ENCODE results near the gene ZFHX3.

The ZFHX3 gene

GRCh38 chr16:73069581-73070262 is 21.8 kb upstream of the ZFHX3 start:
- no peak for DNase-seq (ENCODE audit: low read depth, low spot score)

GRCh38 chr16:73068541-73069401 is 20.8 kb upstream of the ZFHX3 start:
- peak; percentile 81 for DNase-seq (ENCODE audit: low read depth, low spot score)

GRCh38 chr16:73067671-73068540 is 20.0 kb upstream of the ZFHX3 start:
- no peak for DNase-seq (ENCODE audit: low read depth, low spot score)

GRCh38 chr16:73066927-73067670 is 19.2 kb upstream of the ZFHX3 start:
- DNase-seq (ENCODE audit: low read depth, low spot score), result peak; percentile 44

- DNase-seq (ENCODE audit: low read depth, low spot score), result no peak
Measured at GRCh38 chr16:73066331-73066926, 18.5 kb upstream of the ZFHX3 start.

GRCh38 chr16:73065632-73066330 is 17.9 kb upstream of the ZFHX3 start:
- DNase-seq (ENCODE audit: low read depth, low spot score), result peak; percentile 44

GRCh38 chr16:73064994-73065545 is 17.1 kb upstream of the ZFHX3 start:
- no peak for DNase-seq (ENCODE audit: low read depth, low spot score)

- DNase-seq (ENCODE audit: low read depth, low spot score), result peak; percentile 82
Measured at GRCh38 chr16:73064212-73064993, 16.5 kb upstream of the ZFHX3 start.

- no peak for DNase-seq (ENCODE audit: low read depth, low spot score)
Measured at GRCh38 chr16:73063854-73064211, 15.9 kb upstream of the ZFHX3 start.

GRCh38 chr16:73062743-73063733 is 15.1 kb upstream of the ZFHX3 start:
- peak; percentile 51 for DNase-seq (ENCODE audit: low read depth, low spot score)

GRCh38 chr16:73062001-73062616 is 14.2 kb upstream of the ZFHX3 start:
- peak; percentile 24 for DNase-seq (ENCODE audit: low read depth, low spot score)

- DNase-seq (ENCODE audit: low read depth, low spot score), result peak; percentile 11
Measured at GRCh38 chr16:73060892-73061490, 13.1 kb upstream of the ZFHX3 start.

GRCh38 chr16:73059779-73060615 is 12.1 kb upstream of the ZFHX3 start:
- peak; percentile 21 for DNase-seq (ENCODE audit: low read depth, low spot score)

GRCh38 chr16:73058616-73059409 is 10.9 kb upstream of the ZFHX3 start:
- peak; percentile 76 for DNase-seq (ENCODE audit: low read depth, low spot score)

GRCh38 chr16:73058221-73058615 is 10.3 kb upstream of the ZFHX3 start:
- peak; percentile 71 for DNase-seq (ENCODE audit: low read depth, low spot score)

Data from astrocyte of the hippocampus (primary cell).